D721Med (cell line): Measurements from ENCODE around the gene IPO4.

Experiments used
- DNase-seq: peaks from one replicate; pipeline ENCODE4 v3.0.0; 2011; ENCODE audit warnings: low spot score; ENCODE audit not compliant: insufficient read length
- FAIRE-seq: peaks from 2 replicates; lab custom pipeline; 2011; peaks lifted over from hg19 to GRCh38; lab: Jason Lieb, UNC
- CTCF ChIP-seq: IDR thresholded peaks from 2 replicates; pipeline ENCODE4 v1.5.1; 2012; ENCODE audit warnings: mild to moderate bottlenecking, control low read depth; ENCODE audit not compliant: insufficient read depth; ENCODE audit errors: missing control alignments

The IPO4 gene

DNA sequence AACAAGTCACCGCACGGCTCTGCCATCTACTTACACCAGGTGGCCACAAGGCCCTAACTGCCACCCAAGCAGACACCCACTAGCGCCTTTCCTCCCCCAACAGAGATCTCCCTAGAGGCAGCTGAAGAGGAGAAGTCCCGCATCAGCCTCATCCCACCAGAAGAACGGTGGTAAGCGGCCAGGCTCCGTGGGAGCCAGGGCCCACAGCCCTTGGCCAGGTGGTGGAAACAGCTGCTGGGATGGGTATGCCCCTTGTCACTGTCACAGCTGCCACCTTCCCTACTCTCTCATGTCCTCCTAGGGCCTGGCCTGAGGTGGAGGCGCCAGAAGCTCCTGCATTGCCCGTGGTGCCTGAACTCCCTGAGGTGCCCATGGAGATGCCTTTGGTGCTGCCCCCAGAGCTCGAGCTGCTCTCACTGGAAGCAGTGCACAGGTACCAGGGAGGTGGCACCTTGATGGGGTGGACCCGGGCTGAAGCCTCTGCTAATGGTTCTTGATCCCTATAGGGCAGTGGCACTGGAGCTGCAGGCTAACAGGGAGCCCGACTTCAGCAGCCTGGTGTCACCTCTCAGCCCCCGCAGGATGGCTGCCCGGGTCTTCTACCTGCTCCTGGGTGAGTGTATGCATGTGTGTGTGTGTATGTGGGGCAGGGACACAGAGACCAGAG, 9.2 kb downstream of the IPO4 start:
- TF ChIP-seq CTCF, result no peak
- DNase-seq, result no peak
- no peak for FAIRE-seq

- no peak for FAIRE-seq
- no peak for TF ChIP-seq CTCF
These were observed 10.0 kb downstream of the IPO4 start for GRCh38 chr14:24178399-24179178.

DNA sequence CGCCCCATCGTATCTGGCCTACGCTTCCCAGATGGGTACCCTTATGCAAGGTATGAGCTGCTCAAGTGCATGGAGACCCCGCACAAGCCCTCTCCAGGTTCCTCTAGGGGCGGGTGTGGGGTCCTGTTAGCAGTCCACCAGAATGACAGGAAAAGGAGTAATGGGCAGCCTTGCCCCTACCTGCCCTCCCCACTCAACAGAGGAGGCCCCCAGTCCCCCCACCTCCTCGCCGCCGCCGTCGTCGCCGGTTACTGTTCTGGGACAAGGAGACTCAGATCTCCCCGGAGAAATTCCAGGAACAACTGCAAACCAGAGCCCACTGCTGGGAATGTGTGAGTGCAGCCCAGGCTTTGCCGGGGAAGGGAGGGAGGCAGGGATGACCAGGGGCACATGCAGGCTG, 10.7 kb downstream of the IPO4 start:
- no peak for FAIRE-seq
- TF ChIP-seq CTCF, result no peak
- DNase-seq, result no peak

More at GRCh38 chr14:24178399-24179178, 10.0 kb downstream of the IPO4 start:
- no peak for DNase-seq

GRCh38 chr14:24177041-24177825, 11.4 kb downstream of the IPO4 start:
- DNase-seq, result no peak
- no peak for FAIRE-seq
- TF ChIP-seq CTCF, result no peak

- no peak for FAIRE-seq
- no peak for TF ChIP-seq CTCF
- DNase-seq, result no peak
These were observed 12.0 kb downstream of the IPO4 start for GRCh38 chr14:24176599-24176998.

- FAIRE-seq (no peak), DNase-seq (no peak)
- TF ChIP-seq CTCF, result no peak
These were observed 15.7 kb downstream of the IPO4 start for GRCh38 chr14:24172871-24173281.
